OCI-LY7 (cell line): ENCODE measurements around the gene HAAO.

Experiments
- EZH2phosphoT487 ChIP-seq: fragments of 200-600 bp; sonication (generic); IDR thresholded peaks from 2 replicates; pipeline ENCODE4 v1.6.1; 2018; ENCODE audit warnings: low read depth, borderline replicate concordance, mild to moderate bottlenecking, mixed run types, antibody characterized with exemption, low read length, moderate library complexity, mixed read lengths
- TF ChIP-seq, protein P1 (sequence below): fragments of 200-600 bp; sonication (generic); conservative IDR thresholded peaks from 2 replicates; pipeline ENCODE4 v1.5.1; 2014; ENCODE audit warnings: mild to moderate bottlenecking, antibody characterized with exemption, low read length, moderate library complexity, mixed read lengths

DNA sequence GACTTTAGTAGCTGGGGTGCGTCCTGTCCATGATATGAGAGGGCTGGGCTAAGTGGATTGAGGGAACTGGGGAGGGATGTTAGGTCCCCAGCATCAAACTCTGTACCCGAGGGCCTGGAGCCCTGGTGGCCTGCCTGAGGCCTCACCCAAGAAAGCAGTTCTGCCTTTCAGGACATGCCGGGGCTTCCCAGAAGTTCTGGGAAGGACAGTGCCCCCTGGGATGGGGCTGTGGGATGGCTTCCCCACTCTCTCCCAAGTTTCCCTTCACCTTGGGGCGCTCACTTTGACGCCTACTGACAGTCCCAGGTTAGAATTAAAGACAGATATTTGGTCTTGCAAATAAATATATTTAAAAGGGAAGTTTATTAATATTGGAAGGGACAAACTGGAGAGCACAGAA lies 30.2 kb downstream of the HAAO start:
- TF ChIP-seq, protein P1, sequence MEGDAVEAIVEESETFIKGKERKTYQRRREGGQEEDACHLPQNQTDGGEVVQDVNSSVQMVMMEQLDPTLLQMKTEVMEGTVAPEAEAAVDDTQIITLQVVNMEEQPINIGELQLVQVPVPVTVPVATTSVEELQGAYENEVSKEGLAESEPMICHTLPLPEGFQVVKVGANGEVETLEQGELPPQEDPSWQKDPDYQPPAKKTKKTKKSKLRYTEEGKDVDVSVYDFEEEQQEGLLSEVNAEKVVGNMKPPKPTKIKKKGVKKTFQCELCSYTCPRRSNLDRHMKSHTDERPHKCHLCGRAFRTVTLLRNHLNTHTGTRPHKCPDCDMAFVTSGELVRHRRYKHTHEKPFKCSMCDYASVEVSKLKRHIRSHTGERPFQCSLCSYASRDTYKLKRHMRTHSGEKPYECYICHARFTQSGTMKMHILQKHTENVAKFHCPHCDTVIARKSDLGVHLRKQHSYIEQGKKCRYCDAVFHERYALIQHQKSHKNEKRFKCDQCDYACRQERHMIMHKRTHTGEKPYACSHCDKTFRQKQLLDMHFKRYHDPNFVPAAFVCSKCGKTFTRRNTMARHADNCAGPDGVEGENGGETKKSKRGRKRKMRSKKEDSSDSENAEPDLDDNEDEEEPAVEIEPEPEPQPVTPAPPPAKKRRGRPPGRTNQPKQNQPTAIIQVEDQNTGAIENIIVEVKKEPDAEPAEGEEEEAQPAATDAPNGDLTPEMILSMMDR = no peak
- no peak for TF ChIP-seq EZH2phosphoT487
